Neural cell (in vitro differentiated cells): Measurements from ENCODE around the gene PLEKHO2.

Experiments used
- CTCF ChIP-seq: fragments of 450-650 bp; IDR thresholded peaks from 2 replicates; pipeline ENCODE4 v1.5.1; 2014; ENCODE audit warnings: antibody characterized with exemption, mild to moderate bottlenecking, moderate library complexity; ENCODE audit not compliant: poor library complexity, severe bottlenecking
- EP300 ChIP-seq: fragments of 450-650 bp; conservative IDR thresholded peaks from 2 replicates; pipeline ENCODE4 v1.6.1; 2014; ENCODE audit warnings: antibody characterized with exemption, mild to moderate bottlenecking, moderate library complexity; ENCODE audit not compliant: poor library complexity, severe bottlenecking
- EZH2 ChIP-seq: fragments of 200-600, 300-800 bp; shearing (Covaris generic), sonication (generic); IDR thresholded peaks from 2 replicates; pipeline ENCODE4 v1.6.1; 2014; ENCODE audit warnings: antibody characterized with exemption, low read length, borderline replicate concordance, mild to moderate bottlenecking; ENCODE audit not compliant: insufficient read depth, poor library complexity, severe bottlenecking
- MXI1 ChIP-seq: fragments of 450-650 bp; conservative IDR thresholded peaks from 2 replicates; pipeline ENCODE4 v1.6.1; 2014; ENCODE audit warnings: antibody characterized with exemption, mild to moderate bottlenecking; ENCODE audit not compliant: poor library complexity, severe bottlenecking
- POLR2AphosphoS5 ChIP-seq: IDR thresholded peaks from 2 replicates; pipeline ENCODE4 v1.6.1; 2012
- RAD21 ChIP-seq: fragments of 450-650 bp; conservative IDR thresholded peaks from 2 replicates; pipeline ENCODE4 v1.6.1; 2014; ENCODE audit warnings: antibody characterized with exemption, mild to moderate bottlenecking, moderate library complexity
- REST ChIP-seq: IDR thresholded peaks from 2 replicates; pipeline ENCODE4 v1.6.1; 2012; ENCODE audit warnings: borderline replicate concordance
- SMC3 ChIP-seq: fragments of 450-650 bp; conservative IDR thresholded peaks from 2 replicates; pipeline ENCODE4 v1.6.1; 2014; ENCODE audit warnings: antibody characterized with exemption, mild to moderate bottlenecking, moderate library complexity; ENCODE audit not compliant: poor library complexity
- TAF1 ChIP-seq: IDR thresholded peaks from 2 replicates; pipeline ENCODE4 v1.6.1; 2012; ENCODE audit warnings: low read depth

GRCh38 chr15:64891561-64891960, 49.8 kb downstream of the PLEKHO2 start:
- no peak for TF ChIP-seq CTCF
- no peak for TF ChIP-seq EZH2
- no peak for TF ChIP-seq POLR2AphosphoS5
- no peak for TF ChIP-seq EP300
- no peak for TF ChIP-seq TAF1
- no peak for TF ChIP-seq SMC3
- no peak for TF ChIP-seq MXI1
- no peak for TF ChIP-seq RAD21
- no peak for TF ChIP-seq REST
